Measurements from ENCODE around the gene RASSF8. TPM values are rescaled to one million over a fixed set of nuclear protein-coding genes. Genes with fewer than 3 reads are reported as not detected.
A peak's percentile ranks its signal among the peaks of the same experiment; 100 is the strongest.

Gene RASSF8
- total RNA-seq, 1 experiment from 2014 or later = 9.2 TPM

GRCh38 chr12:26119391-26119989 lies 161.0 kb downstream of the RASSF8 start:
- H3K4me2 ChIP-seq (ENCODE audit: low read length) = peak overlapping the region; percentile 30; the same call in 1 of the 2 replicates
- H3K4me1 ChIP-seq (ENCODE audit: control insufficient read depth in 1 of 2, insufficient read depth in 2 of 2, low read length in 2 of 2) = peaks cover 13 to 38% of the 10 kb centered on the region in 2 experiments
- no peaks in the 10 kb centered on the region for H3K79me2 ChIP-seq (ENCODE audit: insufficient read depth, low read length)
- H3K27ac ChIP-seq (ENCODE audit: low read depth, low read length) = no peak overlapping the region
- intact Hi-C loops (cut with micrococcal nuclease) = loop anchor here (1.0 to 5.0 kb wide), 4 partner anchors 283 to 581 kb away; no protein-coding TSS in a partner anchor
- 0 out of 2 replicates have a peak overlapping the region, but pooled peaks have one; percentile 1 for H3K9ac ChIP-seq (ENCODE audit: low read length)
- DNase-seq (ENCODE audit: low read depth, low spot score) = peak; percentile 51
- no peaks in the 10 kb centered on the region for H3K36me3 ChIP-seq (ENCODE audit: control insufficient read depth in 1 of 2, insufficient read depth in 2 of 2, low read length in 2 of 2)
- no TSS peak for BruUV-seq (replicated peaks)
- peak; percentile 58 for ATAC-seq
- H4K20me1 ChIP-seq (ENCODE audit: insufficient read depth) = no peaks in the 10 kb centered on the region
- no peak overlapping the region for H3K4me3 ChIP-seq (replicated peaks in 1 of 2; ENCODE audit: low read depth in 1 of 2, low read length in 2 of 2)
- H2AFZ ChIP-seq (ENCODE audit: low read depth, low read length, poor library complexity, severe bottlenecking) = peak overlapping the region; percentile 33
- H3K9me2 ChIP-seq (ENCODE audit: insufficient read depth) = no peaks in the 10 kb centered on the region
- ChIA-PET RAD21 (ENCODE audit: low non-redundant PET in 1 of 2, low total read pairs in 2 of 2, uncharacterized antibody in 2 of 2, unreplicated experiment in 2 of 2) (interaction anchor here in 1 of 2 experiments (1.2 kb wide), 1 partner anchor 582 kb away, joined by 4 read pairs; no protein-coding TSS in a partner anchor), POLR2A (interaction anchor here (0.8 kb wide), 2 partner anchors 8 to 14 kb away, joined by 3 read pairs; no protein-coding TSS in a partner anchor), CTCF (interaction anchor here (0.8 to 3.9 kb wide), 13 partner anchors 9 to 582 kb away, joined by 3 to 26 read pairs (median 4); no protein-coding TSS in a partner anchor)
- TF ChIP-seq CTCF (IDR thresholded peaks at IDR 0.05 in 2 of 3, conservative IDR thresholded peaks at IDR 0.05 in 1 of 3; ENCODE audit: borderline replicate concordance in 1 of 3, insufficient read depth in 1 of 3, low read depth in 2 of 3, low read length in 2 of 3) (peak; percentile 53 to 75 (median 62)), FOSL1 (IDR thresholded peaks at IDR 0.05; ENCODE audit: low read depth) (no peak), RAD21 (IDR thresholded peaks at IDR 0.05; ENCODE audit: low read depth) (peak; percentile 77), SRF (IDR thresholded peaks at IDR 0.05; ENCODE audit: low read depth) (no peak)
- H3K27me3 ChIP-seq (ENCODE audit: insufficient read depth, low read length) = peaks cover 5% of the 10 kb centered on the region; the same call in 1 of the 2 replicates
- no peaks in the 10 kb centered on the region for H3K9me3 ChIP-seq (ENCODE audit: control insufficient read depth in 1 of 2, insufficient read depth in 1 of 2, low read depth in 1 of 2, low read length in 2 of 2)

Data from HCT116 (cell line).